C4-2B (cell line): ENCODE results near the gene INSM2.

ENCODE experiments used
- H3K27ac ChIP-seq: fragments of 450-650 bp; 2 replicates; pipeline ENCODE4 v1.5.1; 2017
- ZFX ChIP-seq: fragments of 450-650 bp; IDR thresholded peaks from 2 replicates; pipeline ENCODE4 v1.6.1; 2017
- TF ChIP-seq, protein P1 (sequence below): fragments of 450-650 bp; conservative IDR thresholded peaks from 2 replicates; pipeline ENCODE4 v1.5.1; 2017; ENCODE audit warnings: mild to moderate bottlenecking

Gene INSM2

DNA sequence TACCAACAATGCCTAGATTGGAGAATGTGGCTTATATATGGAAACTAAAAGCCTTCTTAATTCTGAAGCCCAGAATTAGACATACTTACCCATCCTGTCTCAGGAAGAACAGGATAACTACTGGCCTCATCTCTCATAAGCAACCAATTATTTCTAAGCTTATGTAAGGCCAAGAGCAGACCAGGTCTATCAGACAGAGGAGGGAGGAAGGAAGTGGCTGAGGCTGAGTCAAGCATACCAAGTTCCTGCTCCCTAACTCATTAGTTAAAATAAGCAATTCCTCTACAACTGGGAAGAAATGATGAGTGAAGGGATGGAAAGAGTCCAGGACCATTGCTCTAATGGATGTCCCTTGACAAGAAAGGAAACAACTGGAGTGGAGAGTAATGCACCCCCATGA lies 27.0 kb upstream of the INSM2 start:
- no peak overlapping the region for H3K27ac ChIP-seq
- TF ChIP-seq, protein P1, sequence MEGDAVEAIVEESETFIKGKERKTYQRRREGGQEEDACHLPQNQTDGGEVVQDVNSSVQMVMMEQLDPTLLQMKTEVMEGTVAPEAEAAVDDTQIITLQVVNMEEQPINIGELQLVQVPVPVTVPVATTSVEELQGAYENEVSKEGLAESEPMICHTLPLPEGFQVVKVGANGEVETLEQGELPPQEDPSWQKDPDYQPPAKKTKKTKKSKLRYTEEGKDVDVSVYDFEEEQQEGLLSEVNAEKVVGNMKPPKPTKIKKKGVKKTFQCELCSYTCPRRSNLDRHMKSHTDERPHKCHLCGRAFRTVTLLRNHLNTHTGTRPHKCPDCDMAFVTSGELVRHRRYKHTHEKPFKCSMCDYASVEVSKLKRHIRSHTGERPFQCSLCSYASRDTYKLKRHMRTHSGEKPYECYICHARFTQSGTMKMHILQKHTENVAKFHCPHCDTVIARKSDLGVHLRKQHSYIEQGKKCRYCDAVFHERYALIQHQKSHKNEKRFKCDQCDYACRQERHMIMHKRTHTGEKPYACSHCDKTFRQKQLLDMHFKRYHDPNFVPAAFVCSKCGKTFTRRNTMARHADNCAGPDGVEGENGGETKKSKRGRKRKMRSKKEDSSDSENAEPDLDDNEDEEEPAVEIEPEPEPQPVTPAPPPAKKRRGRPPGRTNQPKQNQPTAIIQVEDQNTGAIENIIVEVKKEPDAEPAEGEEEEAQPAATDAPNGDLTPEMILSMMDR: no peak
- no peak for TF ChIP-seq ZFX

DNA sequence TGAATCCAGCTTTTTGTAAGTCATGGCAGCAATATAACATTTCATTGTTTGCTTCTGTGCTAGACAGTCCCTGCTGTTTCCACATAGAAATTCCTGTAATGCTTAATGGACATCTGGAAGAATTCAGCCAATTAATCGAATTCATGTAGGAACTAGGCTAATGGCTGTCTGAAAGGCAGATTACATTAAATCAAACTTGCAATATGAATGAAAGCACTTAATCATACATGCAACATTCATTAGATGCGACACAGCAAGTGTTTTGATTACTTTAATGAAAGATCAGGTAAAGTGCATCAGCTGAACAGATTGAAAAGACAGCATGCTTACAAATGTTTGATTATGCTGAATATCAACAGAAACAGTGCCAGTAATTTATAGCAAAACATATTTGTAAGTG lies 24.1 kb upstream of the INSM2 start:
- no peak overlapping the region for H3K27ac ChIP-seq
- no peak for TF ChIP-seq ZFX
- TF ChIP-seq, protein P1: no peak

DNA sequence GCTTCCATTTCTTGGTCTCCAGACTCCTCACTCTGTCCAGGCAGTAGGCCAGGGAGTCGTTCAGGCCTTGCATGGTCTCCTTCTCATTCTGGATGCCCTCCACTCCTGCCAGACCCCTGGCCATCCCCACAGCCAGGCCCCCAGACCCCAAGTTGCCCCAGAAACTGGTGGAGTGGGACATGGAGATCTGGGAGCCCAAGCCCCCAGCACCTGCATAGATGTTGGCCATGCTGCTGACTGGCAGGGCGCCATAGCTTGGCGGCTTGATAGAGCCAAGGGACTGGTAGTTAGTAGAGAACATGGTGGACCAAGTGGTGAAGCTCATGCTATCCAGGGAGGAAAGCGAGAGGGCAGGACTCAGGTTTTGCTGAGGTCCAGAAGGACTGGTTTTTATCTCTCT lies 21.2 kb upstream of the INSM2 start:
- no peak for TF ChIP-seq ZFX
- TF ChIP-seq, protein P1: no peak
- no peak overlapping the region for H3K27ac ChIP-seq

DNA sequence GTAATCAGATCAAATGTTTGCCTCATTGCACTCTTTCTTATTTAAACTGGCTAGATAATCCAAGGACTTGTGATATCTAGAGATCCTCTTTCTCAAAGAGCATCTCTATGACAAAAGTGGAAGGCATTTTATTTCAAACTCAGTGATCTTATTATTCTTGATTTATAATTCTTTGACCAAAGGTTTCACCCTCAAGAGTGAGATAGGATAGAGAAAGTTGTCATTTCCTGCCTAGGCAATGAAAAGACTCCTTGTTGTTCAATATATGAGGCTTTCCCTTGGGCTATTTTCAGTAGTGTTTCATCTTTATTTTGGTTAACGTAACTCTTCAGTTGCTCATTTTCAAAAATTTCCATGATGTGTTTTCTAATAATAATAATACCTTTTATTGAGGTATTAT lies 18.0 kb upstream of the INSM2 start:
- no peak overlapping the region for H3K27ac ChIP-seq
- TF ChIP-seq ZFX: no peak
- TF ChIP-seq, protein P1: no peak

DNA sequence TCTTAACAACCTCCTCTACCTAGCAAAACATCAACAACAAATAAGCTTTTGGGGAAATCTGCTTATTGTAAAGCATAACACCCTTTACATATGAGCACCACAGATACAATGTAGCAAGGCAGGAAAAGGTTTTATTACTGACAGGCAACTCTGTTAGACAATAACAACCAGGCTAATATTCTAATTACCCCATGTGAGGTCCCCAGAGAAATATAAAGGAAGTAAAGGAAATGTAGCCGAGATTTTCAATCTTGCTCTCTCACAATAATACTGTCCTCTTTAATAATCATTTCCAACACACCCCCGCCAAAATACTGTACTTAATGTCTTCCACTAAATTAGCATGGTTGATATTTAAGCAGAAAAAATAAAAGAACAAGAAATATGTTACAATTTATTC lies 14.0 kb upstream of the INSM2 start:
- H3K27ac ChIP-seq: no peak overlapping the region
- TF ChIP-seq, protein P1: no peak

DNA sequence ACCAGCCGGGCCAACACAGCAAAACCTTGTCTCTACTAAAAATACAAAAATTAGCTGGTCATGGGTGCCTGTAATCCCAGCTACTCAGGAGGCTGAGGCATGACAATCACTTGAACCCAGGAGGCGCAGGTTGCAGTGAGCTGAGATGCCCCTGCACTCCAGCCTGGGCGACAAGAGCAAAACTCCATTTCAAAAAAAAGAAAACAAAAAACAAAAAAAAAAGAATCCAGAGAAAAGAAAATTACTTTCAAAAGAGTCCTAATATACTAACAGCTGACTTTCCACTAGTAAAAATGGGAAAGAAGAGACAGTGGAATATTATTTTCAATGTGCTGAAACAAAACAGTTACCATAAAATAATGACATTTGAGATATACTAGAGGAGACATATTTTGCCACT lies 8.3 kb upstream of the INSM2 start:
- no peak overlapping the region for H3K27ac ChIP-seq
- TF ChIP-seq, protein P1: no peak
- no peak for TF ChIP-seq ZFX

DNA sequence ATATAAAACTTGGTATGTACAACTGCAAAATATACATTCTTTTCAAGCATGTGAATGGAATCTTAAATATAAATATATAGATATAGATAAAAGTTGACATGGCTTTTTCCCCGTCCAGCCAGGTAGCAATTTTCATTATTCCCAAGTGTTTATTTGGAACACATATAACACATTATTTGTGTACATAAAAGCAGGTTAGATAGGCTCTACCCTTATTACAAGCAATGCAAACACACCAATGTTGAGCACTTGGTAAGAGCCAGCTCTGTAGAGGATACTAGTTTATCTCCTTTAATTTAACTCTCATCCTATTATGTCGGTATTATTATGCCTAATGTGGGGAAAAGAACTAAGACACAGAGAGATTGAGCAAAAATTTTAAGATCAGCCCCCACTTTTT lies 7.0 kb upstream of the INSM2 start:
- TF ChIP-seq ZFX: no peak
- TF ChIP-seq, protein P1: no peak
- no peak overlapping the region for H3K27ac ChIP-seq
